GM06990 (cell line): ENCODE data around the gene AP2B1.

Source experiments
- DNase-seq: peaks from one replicate; pipeline ENCODE4 v3.0.0-alpha.2; 2011; ENCODE audit not compliant: insufficient read length; ENCODE audit errors: extremely low read depth
- H3K27me3 ChIP-seq: replicated peaks from 2 replicates; pipeline ENCODE4 v1.6.0; 2011; ENCODE audit warnings: low read length; ENCODE audit not compliant: control insufficient read depth, insufficient read depth
- H3K36me3 ChIP-seq: 2 replicates; pipeline ENCODE4 v1.5.1; 2011; ENCODE audit warnings: low read length; ENCODE audit not compliant: control insufficient read depth, insufficient read depth
- H3K4me3 ChIP-seq: replicated peaks from 2 replicates; pipeline ENCODE4 v1.5.1; 2011; ENCODE audit warnings: low read depth, mild to moderate bottlenecking, control low read depth, low read length
- CTCF ChIP-seq: IDR thresholded peaks from 2 replicates; pipeline ENCODE4 v1.5.1; 2011; ENCODE audit warnings: low read length, control low read depth, mild to moderate bottlenecking, inconsistent platforms; ENCODE audit not compliant: insufficient read depth, poor library complexity, severe bottlenecking

Gene AP2B1

GRCh38 chr17:35713069-35713728 is 126.1 kb downstream of the AP2B1 start:
- peaks cover 2% of the 10 kb centered on the region for H3K36me3 ChIP-seq
- H3K27me3 ChIP-seq, result no peaks in the 10 kb centered on the region
- TF ChIP-seq CTCF, result no peak
- no peak overlapping the region for H3K4me3 ChIP-seq
- no peak for DNase-seq

- peaks cover 2% of the 10 kb centered on the region for H3K36me3 ChIP-seq
- no peak for DNase-seq
- no peak overlapping the region for H3K4me3 ChIP-seq
- no peaks in the 10 kb centered on the region for H3K27me3 ChIP-seq
- TF ChIP-seq CTCF, result no peak
These were observed 127.9 kb downstream of the AP2B1 start for GRCh38 chr17:35714988-35715387.

- no peak for TF ChIP-seq CTCF
- H3K27me3 ChIP-seq, result no peaks in the 10 kb centered on the region
- no peak overlapping the region for H3K4me3 ChIP-seq
- peaks cover 2% of the 10 kb centered on the region for H3K36me3 ChIP-seq
- DNase-seq, result no peak
These were observed 128.3 kb downstream of the AP2B1 start for GRCh38 chr17:35715416-35715815.

- Histone ChIP-seq H3K27me3 (no peaks in the 10 kb centered on the region), H3K36me3 (peaks cover 2% of the 10 kb centered on the region), H3K4me3 (no peak overlapping the region)
- no peak for DNase-seq
- TF ChIP-seq CTCF, result no peak
These were observed 129.1 kb downstream of the AP2B1 start for GRCh38 chr17:35716173-35716572.

- DNase-seq, result no peak
- Histone ChIP-seq H3K36me3 (peaks cover 2% of the 10 kb centered on the region), H3K4me3 (no peak overlapping the region), H3K27me3 (no peaks in the 10 kb centered on the region)
- no peak for TF ChIP-seq CTCF
These were observed 129.9 kb downstream of the AP2B1 start for GRCh38 chr17:35716897-35717465.
